ENCODE data around the gene RXRG.

RXRG gene

GRCh38 chr1:165451691-165452090 is 6.8 kb upstream of the RXRG start:
- DNase-seq, result no peak

- DNase-seq, result no peak
Measured at GRCh38 chr1:165449131-165449530, 4.2 kb upstream of the RXRG start.

- no peak for DNase-seq
Measured at GRCh38 chr1:165445388-165445787, 462 bp upstream of the RXRG start.

- DNase-seq, result peak in 27 of 51 donors; percentile 6 to 76 (median 30)
Measured at GRCh38 chr1:165443539-165444311, 1.2 kb downstream of the RXRG start.

DNA sequence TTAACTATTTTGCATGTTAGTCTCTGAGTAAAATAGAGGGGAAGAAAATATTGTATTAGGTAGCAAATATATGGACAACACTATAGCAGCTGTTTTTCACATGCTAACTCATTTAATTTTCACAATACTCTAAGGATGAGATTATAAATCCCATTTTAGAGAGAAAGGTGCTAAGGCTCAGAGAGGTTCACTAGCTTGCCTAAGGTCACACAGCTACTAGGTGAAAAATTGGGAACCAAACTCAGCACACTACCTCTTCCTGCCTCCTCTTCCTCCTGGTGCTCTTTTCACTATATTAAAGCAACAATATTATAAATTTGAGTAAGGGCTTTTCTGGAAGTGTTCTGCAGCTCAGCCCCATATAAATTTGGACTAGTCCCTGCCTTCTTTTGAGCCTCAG is 2.3 kb downstream of the RXRG start:
- no peak for DNase-seq

GRCh38 chr1:165442053-165442452 is 2.9 kb downstream of the RXRG start:
- DNase-seq, result no peak

DNA sequence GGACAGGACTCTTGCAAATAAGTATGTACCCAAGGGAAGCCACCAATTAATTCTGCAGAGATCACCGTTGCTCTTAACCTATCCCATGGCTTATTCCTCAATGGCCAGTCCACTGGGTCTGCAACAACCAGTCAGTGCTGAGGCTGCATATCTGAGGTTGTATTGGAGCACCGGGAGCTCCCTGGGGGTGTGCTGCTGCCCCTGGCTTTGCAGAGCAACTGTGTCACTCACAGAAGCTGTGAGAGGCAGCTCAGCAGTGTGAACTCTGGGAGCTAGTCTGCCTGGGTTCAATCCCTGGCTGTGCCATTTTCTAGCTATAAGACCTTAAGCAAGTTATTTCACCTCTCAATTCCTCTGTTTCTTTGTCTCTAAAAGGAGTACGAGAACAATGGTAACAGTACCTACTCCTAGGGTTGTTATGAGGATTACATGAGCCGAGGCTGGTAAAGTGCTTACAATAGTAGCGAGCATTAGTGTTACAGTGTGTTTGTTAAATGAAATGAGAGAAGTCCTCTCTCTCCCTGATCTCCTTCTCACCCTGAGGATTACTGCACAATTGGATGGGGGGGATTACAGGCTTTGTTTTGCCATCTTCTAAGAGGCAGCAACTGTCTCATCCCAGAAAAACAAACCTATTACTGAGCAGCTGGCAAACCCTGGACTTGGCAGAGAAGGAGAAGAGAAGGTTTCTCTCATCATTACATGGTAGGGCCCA is 3.6 kb downstream of the RXRG start:
- no peak for DNase-seq

- peak in 1 of 51 donors; percentile 7 for DNase-seq
Measured at GRCh38 chr1:165439330-165439729, 5.6 kb downstream of the RXRG start.

- no peak for DNase-seq
Measured at GRCh38 chr1:165436994-165437393, 7.9 kb downstream of the RXRG start.

DNA sequence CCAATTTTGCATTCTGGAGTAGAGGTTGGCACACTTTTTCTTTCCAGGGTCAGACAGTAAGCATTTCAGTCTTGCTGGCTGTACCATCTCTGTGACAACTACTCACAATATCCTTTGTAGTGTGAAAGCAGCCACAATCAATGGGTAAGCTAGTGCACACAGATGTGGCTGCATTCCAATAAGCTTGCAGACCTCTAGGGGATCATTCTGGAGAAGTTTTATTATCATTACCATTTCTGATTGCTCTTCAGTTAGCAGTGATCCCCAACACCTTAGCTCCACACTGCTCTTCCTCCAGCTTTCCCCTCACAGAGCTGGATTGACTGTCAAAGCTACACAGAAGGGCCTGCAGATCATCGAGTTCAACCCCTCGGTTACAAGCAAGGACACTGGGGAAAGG is 9.1 kb downstream of the RXRG start:
- DNase-seq, result no peak

- DNase-seq, result peak in 11 of 51 donors; percentile 9 to 60 (median 22)
Measured at GRCh38 chr1:165434281-165434680, 10.6 kb downstream of the RXRG start.

DNA sequence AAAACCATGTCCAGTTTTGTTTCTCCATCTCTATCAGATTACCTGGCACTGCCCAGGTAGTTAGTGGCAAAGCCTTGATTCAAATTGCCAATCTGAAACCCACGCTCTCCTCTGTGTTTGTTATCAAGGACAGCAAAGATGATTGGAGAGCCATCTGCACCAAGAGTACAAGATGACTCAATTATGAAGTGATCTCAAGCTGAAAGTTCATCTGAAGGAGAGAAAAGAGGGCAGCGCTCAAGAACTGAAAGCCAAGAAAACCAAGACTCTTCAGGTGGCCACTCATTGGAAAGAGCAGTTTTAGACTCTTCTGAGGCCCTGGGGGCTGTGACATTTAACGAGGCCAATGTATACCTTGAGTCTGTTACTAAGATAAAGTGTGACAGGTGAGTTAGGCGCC is 13.8 kb downstream of the RXRG start:
- no peak for DNase-seq

- no peak for DNase-seq
Measured at GRCh38 chr1:165426745-165427144, 18.2 kb downstream of the RXRG start.

GRCh38 chr1:165425621-165426020 is 19.3 kb downstream of the RXRG start:
- DNase-seq, result no peak

DNA sequence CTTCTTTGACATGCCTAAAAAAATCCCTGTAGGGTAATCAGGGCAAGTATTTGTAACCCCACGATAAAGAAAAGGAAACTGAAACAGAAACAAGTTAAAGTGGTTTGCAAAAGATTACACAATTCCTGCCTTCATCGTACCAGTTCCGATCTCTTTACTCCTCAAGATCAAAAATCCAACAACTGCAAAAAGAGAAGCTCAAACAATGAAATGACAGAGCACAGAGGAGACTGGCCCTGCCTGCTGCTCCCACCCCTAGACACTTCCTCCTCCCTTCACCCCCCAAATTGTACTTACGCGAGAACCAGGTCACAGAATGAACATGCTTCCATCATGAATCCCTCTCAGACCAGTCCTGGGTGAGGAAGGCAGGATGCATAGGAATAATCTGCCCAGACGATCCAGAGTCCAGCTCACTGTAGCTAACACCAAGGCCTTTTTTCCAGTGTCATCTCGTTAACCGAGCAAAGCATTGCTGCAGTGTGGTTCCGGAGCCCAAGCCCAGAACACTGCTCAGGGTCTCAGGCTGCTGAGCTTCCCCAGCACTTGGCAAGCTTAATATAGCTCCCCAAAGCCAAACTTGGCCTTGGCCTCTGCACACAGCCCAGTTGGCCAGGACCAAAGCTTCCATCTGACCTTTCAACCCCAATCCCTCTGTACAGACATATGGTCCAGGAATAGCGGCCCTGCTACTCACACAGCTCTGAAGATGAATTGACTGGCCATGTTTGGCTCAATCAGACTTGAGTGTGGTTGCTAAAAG is 20.3 kb downstream of the RXRG start:
- DNase-seq, result peak in 5 of 51 donors; percentile 8 to 34 (median 13)

GRCh38 chr1:165423136-165423535 is 21.8 kb downstream of the RXRG start:
- DNase-seq, result no peak

GRCh38 chr1:165420655-165421054 is 24.3 kb downstream of the RXRG start:
- no peak for DNase-seq

DNA sequence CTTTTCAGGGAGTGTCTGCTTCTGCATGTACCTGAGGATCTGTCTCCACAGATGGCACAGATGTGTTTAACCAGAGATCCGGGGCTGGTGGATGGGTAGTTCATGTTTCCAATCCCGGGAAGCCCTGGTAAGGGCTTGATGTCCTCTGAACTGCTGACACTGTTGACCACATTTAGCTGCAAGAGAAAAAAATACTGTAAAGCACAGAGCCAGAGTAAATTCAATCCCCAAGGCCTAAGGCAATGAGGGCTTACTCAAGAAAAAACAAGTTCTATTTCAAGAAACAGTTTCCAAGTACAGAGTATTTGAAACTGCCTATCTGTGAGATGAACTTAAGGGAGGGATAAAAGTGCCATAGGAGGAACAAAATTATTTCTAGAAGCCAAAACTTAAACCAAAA is 25.1 kb downstream of the RXRG start:
- DNase-seq, result no peak

DNA sequence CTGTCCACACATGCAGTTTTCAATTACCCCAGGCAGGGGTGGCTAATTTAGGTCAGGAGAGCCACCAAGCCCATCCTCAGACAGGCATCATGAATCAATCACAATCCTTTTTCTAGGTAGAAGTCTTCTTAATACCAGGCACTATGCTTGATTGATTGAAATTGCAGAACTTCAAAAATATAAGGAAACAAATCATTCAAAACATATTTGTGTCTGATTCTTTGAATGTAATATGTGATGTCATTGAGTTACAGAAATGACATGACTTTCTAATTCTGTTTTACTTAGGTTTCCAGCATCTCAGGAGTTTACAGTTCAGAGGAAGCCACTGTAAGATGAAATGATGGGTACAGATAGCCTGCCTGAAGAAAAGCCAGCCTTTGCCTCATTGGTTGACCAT is 26.7 kb downstream of the RXRG start:
- DNase-seq, result no peak

GRCh38 chr1:165416876-165417275 is 28.1 kb downstream of the RXRG start:
- no peak for DNase-seq

DNA sequence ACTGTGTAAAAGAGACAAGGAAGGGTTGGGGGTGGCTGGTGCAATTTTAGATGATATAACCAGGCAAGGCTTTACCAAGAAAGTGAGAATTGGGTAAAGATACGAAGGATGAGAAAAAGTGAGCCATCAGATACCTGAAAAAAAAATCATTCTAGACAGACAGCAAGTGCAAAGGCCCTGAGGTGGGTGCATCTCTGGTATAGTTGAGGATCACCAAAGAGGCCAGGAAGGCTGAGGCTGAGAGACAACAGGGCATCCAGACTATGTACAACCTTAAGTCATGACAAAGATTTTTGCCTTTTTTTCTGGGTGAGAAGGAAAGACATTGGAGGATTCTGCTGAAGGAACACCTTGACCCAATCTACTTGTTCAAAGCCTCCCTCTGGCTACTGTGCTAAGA is 29.9 kb downstream of the RXRG start:
- DNase-seq, result no peak

- DNase-seq, result no peak
Measured at GRCh38 chr1:165414620-165415019, 30.3 kb downstream of the RXRG start.
